NCI-H446 treated with DMSO at 0.1 percent for 48 hours (cell line): ENCODE measurements around the gene UBAC2.
"Not testable (repeated sequence)": the region's sequence is repeated elsewhere in the genome, so short reads cannot be mapped to it uniquely, and the experiment has no call there.

ENCODE experiments used
- DNase-seq: peaks from one replicate; lab custom pipeline; 2025; lab: John Stamatoyannopoulos, UW

UBAC2 gene

DNA sequence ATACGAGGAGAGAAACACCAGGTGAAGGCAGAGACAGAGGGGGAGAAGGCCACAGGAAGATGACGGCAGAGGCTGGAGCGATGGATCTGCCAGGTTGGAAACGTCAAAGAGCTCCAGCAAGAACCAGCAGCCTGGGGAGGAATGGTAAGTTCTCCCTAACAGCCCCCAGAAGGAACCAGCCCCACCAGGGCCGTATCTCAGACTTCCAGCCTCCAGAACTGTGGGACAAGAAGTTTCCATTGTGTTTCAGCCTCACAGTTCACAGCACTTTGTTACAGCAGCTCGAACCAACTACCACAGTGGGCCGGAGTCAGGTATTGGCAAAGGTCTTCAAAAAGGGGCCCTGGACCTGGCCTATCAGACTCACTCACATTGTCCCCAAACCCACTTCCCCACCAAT, 195.8 kb downstream of the UBAC2 start:
- DNase-seq: no peak

DNA sequence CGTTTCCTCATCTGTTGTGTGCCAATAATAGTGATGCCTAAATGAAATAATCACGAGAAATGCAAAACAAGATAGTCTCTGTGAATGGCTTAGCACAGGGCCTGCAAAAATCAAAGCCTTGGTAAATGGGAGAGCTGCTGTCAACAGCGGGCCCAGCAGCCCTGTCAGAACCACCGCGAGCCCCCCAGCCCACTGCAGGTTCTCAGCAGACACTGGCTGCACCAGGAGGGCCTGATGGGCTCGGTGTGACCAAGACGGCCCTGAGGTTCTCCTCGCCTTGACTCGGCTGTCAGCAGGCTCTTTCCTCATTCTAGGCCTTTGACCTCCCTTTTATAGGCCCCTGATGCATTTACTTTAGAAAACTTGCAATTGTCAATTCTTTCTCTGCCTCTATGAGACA, 197.4 kb downstream of the UBAC2 start:
- no peak for DNase-seq

DNA sequence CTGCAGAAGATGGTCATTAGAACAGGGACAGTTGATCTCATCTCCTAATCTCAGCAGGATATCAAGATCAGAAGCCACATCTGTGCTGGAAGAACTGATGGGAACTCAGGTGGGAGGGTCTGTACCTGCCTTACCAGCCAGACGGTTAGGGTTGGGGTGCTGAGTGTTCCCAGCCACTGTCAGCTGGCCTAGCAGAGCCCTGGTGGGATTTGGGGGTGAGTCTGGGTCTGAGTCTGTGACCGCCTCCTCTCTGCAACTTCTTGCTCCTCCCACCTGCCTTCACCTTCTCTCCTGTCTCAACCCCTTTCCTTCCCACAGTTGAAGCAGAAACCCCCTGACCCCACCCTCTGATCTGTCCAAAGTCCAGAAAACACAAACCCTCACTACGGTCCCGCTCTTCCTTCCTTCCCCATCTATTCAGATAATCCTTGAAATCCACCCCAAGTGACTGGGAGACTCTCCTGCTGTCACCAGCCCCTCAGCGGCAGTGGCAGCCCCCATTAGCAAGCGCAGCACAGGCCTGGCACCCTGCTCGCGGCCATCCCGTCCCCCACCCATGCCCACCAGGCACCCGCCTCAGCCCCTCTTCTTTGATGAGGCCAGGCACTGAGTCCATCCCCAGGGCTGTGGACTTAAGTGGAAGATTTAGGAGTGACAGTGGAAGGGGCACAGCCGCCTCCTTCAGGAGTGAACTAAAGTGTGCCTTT, 198.4 kb downstream of the UBAC2 start:
- no peak for DNase-seq

DNA sequence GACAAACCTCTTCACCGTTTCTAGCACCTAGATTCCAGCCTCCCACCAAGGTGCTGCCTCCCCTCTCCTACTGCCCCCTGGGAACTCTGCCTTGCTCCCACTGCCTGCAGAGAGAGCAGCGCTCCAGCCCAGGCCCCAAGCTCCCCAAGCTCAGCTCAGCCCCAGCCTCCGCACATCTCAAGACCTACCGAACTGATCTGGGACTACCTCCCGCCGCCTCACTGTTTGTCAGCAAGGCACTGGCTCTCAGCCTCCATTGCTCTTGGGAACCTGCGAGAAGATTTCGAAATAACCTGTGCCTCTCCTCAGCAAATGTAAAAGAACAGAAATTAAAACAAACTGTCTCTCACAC, 198.9 kb downstream of the UBAC2 start:
- no peak for DNase-seq

DNA sequence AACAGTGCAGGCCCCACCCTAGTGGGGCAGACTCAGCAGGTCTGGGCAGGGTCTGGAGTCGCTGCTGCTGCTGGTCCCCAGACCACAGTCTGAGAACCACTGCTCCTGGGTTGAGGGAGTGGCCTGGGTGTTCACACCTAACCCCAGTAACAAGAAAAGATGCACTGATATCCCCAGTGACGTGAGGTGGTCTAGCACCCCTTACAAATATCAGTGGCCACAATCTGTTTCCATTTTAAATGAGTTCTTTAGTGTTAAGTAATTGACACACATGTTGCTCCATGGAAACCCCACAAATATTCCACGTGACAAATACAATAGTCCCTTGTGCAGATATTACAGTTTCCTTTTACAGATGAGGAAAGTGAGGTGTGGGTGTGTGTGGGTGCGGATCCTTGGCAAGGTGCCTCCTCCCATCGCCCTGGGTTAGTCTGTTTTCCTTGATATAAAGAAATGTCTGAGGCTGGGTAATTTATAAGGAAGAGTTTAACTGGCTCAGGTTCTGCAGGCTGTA, 202.9 kb downstream of the UBAC2 start:
- no peak for DNase-seq

DNA sequence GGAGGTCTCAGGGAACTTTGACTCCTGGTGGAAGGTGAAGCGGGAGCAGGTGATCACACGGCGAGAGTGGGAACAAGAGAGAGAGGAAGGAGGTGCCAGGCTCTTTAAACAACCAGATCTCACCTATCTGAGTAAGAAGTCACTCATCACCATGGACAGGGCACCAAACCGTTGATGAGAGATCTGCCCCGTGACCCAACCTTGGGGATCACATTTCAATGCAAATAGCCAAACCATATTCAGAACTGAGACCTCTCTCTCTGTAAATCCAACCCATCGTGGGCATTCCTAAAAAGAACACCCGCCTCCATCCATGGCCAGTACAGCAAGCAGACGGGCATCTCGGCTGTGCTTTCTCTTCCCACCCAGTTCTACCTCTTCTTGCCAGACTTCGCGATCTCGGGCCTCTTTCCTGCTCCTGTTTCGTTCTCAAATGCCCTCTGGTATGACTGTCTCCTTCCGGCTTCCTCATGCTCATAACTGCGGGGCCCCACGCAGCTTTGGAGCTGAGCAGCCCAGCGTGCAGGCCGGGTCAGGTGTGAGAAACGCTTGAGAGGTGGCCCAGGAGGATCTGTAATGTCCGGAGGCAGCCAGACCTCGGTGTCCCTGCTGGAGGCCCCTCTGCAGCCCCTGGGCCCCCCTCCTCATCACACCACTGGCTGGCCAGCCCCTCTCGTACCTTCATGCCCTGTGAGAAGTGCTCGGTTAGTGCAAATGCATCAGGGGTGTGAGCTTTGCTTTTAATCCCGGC, 203.5 kb downstream of the UBAC2 start:
- no peak for DNase-seq

DNA sequence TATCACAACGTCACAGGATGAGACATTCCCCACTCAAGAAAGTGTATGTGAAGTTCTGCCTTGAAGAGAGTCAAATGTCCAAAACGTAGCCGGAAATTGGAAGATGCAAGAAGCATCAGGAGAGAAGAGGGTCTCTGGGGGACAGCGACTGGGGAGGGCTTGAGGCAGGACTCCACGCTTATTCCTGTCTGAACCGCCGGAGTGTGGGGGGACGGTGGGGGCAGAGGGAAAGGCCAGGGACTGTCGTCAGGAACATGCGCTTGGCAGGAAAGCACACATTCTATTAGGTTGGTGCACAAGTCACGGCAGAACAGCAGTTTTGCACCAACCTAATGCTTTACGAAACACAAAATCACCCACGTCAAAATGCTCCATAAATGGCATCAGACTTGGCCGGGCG, 205.3 kb downstream of the UBAC2 start:
- DNase-seq: no peak

DNA sequence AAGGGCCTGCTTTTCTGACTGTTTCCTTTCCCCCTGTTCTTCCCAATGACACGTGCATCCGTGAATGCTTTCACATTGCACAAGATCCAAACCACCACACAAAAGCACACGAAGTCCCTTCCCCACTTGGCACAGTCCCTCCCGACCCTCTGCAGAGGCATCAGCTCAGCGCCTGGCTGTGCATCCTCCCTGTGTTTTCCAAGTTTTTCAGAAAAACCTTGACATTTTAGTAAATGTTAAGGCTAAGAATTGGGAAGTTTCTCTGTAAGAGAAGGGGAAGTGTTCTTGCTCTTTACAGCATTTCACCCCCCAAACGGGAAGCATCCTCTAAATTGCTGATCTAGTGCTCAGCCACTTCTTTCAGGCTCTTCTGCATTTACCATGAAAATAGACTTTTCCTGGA, 206.1 kb downstream of the UBAC2 start:
- DNase-seq: no peak

DNA sequence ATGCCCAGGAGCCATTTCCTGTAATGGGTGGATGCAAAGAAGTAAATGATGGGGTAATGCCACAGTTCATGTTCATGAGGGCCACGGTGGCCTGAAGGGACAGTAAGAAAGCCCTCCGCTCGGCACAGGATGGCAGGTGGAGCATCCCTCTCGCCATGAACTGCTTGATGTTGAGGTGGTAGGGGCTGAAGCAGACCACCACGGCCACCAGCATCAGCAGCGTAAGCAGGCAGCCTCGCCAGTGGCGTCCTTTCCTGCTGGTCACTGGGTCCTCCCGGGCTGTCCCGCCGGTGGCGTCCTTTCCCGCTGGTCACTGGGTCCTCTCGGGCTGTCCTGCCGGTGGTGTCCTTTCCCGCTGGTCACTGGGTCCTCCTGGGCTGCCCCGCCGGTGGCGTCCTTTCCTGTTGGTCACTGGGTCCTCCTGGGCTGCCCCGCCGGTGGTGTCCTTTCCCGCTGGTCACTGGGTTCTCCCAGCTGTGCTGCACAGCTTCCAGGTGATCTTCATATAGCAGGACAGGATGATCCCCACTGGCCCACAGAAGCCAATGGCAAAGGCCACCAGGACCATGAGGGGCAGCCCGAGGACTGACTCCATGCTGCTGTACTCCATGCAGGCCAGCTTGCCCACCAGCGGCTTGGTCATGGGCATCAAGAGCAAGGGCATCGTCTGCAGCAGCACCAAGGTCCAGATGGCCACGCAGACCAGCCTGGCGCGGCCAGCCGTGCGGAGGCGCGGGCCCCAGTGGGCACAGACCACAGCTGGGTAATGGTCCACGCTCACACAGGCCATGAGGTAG, 207.4 kb downstream of the UBAC2 start:
- no peak for DNase-seq

DNA sequence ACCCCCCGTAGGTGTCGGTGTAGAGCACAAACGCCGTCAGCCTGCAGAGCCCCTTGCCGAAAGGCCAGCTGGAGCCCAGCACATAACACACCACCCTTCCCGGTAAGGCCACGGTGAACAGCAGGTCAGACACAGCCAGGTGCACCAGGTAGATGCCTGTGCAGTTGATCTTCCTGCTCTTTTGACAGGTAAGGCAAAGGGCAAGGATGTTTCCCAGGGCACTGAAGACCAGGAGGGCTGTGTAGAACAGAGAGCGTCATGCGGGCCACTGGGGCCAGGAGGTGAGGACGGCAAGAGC, 208.0 kb downstream of the UBAC2 start:
- DNase-seq: no peak

DNA sequence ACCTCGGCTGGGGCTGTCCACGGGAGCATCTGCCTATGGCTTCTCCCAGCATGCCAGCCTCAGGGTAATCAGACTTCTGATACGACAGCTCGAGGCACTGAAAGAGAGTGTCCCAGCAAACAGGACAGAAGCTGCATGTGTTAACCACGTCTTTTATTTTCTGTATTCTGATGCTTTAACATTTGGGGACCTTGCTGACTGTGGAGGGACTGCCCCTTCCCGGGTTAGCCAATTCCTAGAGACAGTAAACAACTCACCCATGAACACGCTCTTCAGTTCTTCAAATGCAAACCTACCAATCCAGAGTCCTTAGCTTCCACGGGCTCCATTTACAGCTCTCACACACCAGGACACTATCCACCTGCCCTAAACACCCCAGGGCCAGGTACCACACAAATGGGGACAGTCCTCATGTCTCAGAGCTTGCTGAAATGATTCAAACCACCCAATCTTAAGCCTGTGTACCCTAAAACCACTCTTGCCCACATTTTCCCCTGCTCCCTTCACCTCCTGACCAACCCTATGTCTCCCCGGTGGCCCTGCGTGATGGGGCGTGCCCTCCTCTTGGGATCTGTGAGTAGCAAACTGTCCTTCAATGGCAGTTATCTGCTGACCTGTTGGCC, 208.9 kb downstream of the UBAC2 start:
- DNase-seq: not testable (repeated sequence)

DNA sequence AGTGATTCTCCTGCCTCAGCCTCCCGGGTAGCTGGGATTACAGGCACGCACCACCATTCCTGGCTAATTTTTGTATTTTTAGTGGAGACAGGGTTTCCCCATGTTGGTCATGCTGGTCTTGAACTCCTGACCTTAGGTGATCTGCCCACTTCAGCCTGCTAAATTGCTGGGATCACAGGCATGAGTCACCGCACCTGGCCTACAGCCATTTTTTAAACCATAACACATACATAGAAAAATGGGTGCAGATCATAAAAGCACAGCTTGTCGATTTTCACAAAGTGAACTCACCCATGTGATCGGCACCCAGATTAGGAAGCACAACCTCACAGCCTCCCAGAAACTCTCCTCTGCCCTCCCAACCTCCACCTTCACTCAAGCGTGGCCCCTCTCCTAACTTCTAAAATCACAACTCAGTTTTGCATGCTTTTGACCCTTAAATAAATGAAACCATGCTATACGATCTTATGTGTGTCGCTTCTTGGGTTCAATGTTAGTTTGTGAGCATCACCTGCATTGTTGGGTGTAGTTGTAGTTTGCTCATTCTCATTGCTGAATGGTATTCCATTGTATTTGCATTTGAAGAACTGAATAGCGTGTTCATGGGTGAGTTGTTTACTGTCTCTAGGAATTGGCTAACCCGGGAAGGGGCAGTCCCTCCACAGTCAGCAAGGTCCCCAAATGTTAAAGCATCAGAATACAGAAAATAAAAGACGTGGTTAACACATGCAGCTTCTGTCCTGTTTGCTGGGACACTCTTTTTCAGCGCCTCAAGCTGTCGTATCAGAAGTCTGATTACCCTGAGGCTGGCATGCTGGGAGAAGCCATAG, 210.2 kb downstream of the UBAC2 start:
- DNase-seq: not testable (repeated sequence)

DNA sequence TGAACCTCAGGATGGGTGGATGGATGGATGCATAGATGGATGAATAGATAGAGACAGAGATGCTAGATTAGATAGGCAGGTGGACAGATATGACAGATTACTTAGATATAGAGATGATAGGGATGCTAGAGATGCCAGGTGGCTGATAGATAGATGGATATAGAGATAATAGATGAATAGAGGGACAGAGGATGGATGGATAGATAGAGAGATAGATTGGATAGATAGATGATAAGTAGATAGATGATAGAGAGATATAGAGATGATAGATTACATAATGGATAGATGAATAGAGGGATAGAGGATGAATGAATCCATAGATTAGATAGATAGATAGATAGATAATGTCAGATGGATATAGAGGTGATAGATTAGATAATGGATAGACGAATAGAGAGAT, 212.2 kb downstream of the UBAC2 start:
- DNase-seq: no peak

DNA sequence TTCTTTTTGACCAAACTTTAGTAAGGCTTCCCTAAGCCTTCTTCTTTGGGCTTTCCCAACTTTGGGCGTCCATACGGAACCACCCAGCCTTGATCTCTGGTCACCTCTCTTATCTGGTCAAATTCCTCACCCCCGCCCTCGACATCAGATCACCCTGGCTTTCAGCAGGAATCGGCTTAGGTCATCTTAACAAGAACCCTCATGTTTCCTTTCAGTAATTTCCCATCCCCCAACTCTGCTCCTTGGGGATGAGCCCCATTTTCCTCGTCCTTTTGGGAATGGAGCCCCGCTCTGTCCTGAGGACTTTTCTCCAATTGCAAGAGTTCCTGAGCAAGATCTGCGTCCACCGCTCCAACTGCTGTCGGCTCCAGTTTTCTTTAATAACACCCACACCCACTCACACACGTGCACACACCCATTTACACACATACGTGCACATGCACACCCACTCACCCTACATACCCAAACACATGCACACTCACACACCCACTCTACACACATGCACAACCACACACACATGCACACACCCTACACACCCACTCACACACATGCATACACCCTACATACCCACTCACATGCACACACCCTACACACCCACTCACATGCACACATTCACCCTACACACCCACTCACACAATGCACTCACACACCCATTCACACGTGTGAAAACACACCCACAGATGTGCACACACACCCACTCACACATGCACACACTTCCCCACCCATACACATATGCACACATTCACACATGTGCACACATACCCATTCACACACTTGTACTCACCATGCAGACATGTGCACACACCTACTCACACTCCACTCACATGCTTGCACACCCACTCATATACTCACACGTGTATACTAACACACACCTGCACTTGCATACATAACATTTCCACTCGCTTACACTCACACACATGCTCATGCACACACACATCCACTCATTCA, 213.7 kb downstream of the UBAC2 start:
- no peak for DNase-seq

DNA sequence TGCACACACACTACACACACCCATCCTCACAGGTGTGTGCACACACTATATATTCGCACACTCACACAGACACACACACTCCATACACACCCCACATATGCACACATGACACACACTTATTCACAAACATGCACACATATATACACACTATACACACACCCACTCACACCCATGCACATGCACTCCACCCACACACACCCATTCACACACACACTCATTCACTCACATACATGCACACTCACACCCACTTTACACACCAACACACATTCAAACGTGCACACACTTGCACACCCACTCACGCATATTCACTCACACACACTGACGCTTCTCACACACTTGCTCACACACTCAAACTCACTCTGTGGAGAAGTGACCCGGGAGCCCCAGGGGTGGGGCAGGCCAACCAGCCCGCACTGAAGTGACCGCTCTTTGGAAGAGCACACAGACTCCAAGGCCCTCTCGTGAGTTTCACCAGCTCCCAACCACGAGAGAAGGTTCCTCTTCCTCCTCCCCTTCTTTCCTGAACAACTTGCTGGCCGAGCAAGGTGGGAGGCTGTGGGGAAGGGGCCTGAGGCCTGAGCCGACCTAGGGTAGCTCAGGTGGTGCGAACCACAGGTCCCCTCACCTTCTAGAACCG, 214.5 kb downstream of the UBAC2 start:
- no peak for DNase-seq

DNA sequence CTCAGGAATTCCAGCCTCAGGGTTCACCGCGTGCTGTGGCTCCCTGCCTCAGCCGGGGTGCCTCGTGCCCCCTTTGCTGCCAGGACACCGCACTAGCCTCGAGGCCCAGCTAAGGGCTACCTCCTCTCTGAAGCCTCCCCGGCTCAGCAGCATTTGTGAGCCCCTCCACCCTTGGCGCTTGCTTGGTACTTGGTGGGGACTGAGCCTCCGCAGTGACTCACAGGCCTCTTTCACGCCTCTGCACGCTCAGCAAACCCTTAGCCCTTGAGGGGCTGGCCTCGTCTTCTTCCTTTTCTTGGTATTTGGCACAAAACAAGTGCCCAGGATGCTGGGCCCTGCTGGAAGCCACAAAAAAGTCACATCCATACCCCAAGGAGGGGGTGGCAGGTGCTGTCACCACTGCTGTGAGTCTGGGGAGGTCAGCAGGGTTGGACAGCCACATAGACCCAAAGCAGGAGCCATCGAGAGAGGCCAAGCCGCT, 215.2 kb downstream of the UBAC2 start:
- DNase-seq: no peak

DNA sequence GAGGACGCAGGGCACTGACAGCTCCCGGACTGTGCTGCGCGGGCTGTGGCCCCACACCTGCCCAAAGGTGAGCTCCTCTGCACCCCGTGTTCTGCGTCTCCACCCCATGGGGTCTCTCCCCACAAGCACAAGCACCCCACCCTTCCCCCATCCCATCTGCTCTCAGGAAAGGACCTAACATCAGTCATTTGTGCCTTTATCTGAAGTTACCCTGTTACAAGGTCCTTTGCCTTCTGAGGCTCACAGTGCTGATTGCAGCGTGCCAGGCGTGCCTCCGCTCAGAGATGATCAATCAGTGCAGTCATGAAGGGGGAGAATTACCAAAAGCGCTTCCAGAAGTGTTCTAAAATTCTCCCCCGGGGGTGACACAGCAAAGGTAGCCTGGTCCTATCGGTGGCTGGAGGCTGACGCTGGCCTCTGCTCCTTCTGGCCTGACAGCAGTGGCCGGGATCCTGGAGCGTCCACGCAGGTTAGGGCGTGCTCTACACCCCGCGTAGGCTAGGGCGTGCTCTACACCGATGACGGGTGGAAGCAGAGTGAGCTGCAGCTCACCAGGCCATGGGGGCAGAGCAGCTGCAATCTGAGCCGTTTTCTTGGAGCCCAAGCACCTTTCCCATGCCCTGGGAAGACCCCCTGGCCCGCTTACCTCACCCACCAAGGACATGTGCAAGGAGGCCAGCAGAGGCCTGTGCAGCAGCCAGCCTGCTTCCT, 215.9 kb downstream of the UBAC2 start:
- DNase-seq: no peak

DNA sequence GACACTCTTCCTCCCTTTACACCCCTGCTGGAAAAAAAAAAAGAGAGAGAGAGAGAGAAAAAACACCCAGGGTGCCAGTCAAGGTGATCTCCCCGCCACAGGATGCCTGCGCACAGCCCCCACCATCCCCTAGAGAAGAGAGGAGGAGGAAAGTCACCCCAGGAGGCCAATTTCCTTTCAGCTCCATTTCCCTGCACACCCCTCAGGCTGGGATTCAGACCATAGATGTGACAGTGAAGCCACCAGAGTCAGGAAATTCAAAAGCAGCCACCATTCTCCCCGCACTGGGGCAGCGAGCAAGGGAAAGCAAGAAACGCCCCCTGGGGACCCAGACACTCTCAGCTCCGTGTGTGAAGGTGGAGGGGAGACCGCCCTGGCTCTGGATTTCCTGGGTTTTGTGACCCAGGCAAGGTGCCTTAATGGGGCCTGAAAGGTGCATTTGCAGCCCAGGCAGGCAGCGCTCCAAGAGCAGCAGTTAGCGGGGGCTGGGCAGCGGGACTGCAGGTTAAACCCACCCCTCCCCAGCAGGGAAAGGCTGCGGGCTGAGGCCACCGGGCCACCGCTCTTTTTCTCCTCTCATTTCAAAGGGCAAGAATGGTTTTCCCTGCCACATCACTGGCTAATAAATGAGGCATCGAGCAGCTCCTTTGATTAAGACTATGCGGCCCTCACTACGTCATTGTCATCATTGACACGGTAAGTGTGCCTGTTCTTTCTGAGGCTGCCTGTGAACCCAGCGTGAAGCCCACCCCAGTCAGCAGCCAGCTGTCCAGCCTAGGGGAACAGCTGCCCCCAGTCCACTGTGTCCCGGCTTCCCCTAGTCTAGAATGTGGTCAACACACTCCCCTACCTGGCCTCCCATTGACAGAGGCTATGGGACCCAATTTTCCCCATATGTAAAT, 216.8 kb downstream of the UBAC2 start:
- no peak for DNase-seq
